HG03432 (cell line): Measurements from ENCODE around the gene TPSAB1.
"Not testable (repeated sequence)": the region's sequence is repeated elsewhere in the genome, so short reads cannot be mapped to it uniquely, and the experiment has no call there.

ENCODE experiments used
- ATAC-seq: cut with Tn5 transposase; IDR thresholded peaks from one replicate; pipeline ENCODE4 v1.9.1; 2021; ENCODE audit warnings: mild to moderate bottlenecking, moderate library complexity; ENCODE audit not compliant: unreplicated experiment

Gene TPSAB1

GRCh38 chr16:1240436-1240835 lies at the start of gene TPSAB1:
TPSAB1 (plus strand) TSS chr16:1240705; CDS start chr16:1240939, 234 bp downstream.
- ATAC-seq: not testable (repeated sequence)

- not testable (repeated sequence) for ATAC-seq
Measured at GRCh38 chr16:1190789-1191188, 49.7 kb upstream of the TPSAB1 start.

GRCh38 chr16:1192384-1193073 lies 48.0 kb upstream of the TPSAB1 start:
- no peak for ATAC-seq

GRCh38 chr16:1193143-1193824 lies 47.2 kb upstream of the TPSAB1 start:
- no peak for ATAC-seq

- no peak for ATAC-seq
Measured at GRCh38 chr16:1193825-1194581, 46.5 kb upstream of the TPSAB1 start.

- no peak for ATAC-seq
Measured at GRCh38 chr16:1194665-1195392, 45.7 kb upstream of the TPSAB1 start.

GRCh38 chr16:1195393-1195666 lies 45.2 kb upstream of the TPSAB1 start:
- ATAC-seq: no peak

GRCh38 chr16:1196494-1196893 lies 44.0 kb upstream of the TPSAB1 start:
- no peak for ATAC-seq

GRCh38 chr16:1197237-1197866 lies 43.2 kb upstream of the TPSAB1 start:
- no peak for ATAC-seq

- no peak for ATAC-seq
Measured at GRCh38 chr16:1198194-1198593, 42.3 kb upstream of the TPSAB1 start.

- ATAC-seq: not testable (repeated sequence)
Measured at GRCh38 chr16:1198671-1199346, 41.7 kb upstream of the TPSAB1 start.

- ATAC-seq: no peak
Measured at GRCh38 chr16:1199347-1200013, 41.0 kb upstream of the TPSAB1 start.

- no peak for ATAC-seq
Measured at GRCh38 chr16:1200014-1200627, 40.4 kb upstream of the TPSAB1 start.

GRCh38 chr16:1201444-1201843 lies 39.1 kb upstream of the TPSAB1 start:
- no peak for ATAC-seq

GRCh38 chr16:1202274-1202673 lies 38.2 kb upstream of the TPSAB1 start:
- ATAC-seq: no peak

- ATAC-seq: no peak
Measured at GRCh38 chr16:1204933-1205332, 35.6 kb upstream of the TPSAB1 start.

- no peak for ATAC-seq
Measured at GRCh38 chr16:1206326-1206725, 34.2 kb upstream of the TPSAB1 start.

GRCh38 chr16:1206786-1207185 lies 33.7 kb upstream of the TPSAB1 start:
- no peak for ATAC-seq

- no peak for ATAC-seq
Measured at GRCh38 chr16:1208239-1208830, 32.2 kb upstream of the TPSAB1 start.
